Activated CD8-positive, alpha-beta memory T cell treated with anti-CD3 and anti-CD28 coated beads, Interleukin-2, amount 50 U/mL, for 48 hours (primary cell): ENCODE data around the gene RTN1.
A peak's percentile ranks its signal among the peaks of the same experiment; 100 is the strongest.

Experiments
- DNase-seq: peaks from one replicate; pipeline ENCODE4 v3.0.0-alpha.2; 2020

The RTN1 gene

GRCh38 chr14:59622631-59623030, 247.9 kb downstream of the RTN1 start:
- no peak for DNase-seq

GRCh38 chr14:59619061-59619460, 251.5 kb downstream of the RTN1 start:
- DNase-seq = no peak

- DNase-seq = no peak
Measured at GRCh38 chr14:59601056-59601455, 269.5 kb downstream of the RTN1 start.

GRCh38 chr14:59600211-59600945, 270.2 kb downstream of the RTN1 start:
- DNase-seq = no peak

- no peak for DNase-seq
Measured at GRCh38 chr14:59595071-59595470, 275.5 kb downstream of the RTN1 start.

GRCh38 chr14:59591641-59592370, 278.8 kb downstream of the RTN1 start:
- no peak for DNase-seq

- no peak for DNase-seq
Measured at GRCh38 chr14:59588101-59588500, 282.5 kb downstream of the RTN1 start.

- no peak for DNase-seq
Measured at GRCh38 chr14:59585891-59586554, 284.6 kb downstream of the RTN1 start.

GRCh38 chr14:59583755-59584154, 286.8 kb downstream of the RTN1 start:
- DNase-seq = no peak

GRCh38 chr14:59582845-59583509, 287.6 kb downstream of the RTN1 start:
- no peak for DNase-seq

- no peak for DNase-seq
Measured at GRCh38 chr14:59582161-59582560, 288.4 kb downstream of the RTN1 start.

- DNase-seq = no peak
Measured at GRCh38 chr14:59580911-59581310, 289.7 kb downstream of the RTN1 start.

GRCh38 chr14:59576332-59577294, 294.0 kb downstream of the RTN1 start, which contains the start of gene CCDC175:
TSS of gene CCDC175 (minus strand) at chr14:59576812. CDS start at chr14:59576775, 37 bp downstream.
- DNase-seq = peak; percentile 93

GRCh38 chr14:59570122-59570521, 300.5 kb downstream of the RTN1 start:
- no peak for DNase-seq

GRCh38 chr14:59566725-59567124, 303.9 kb downstream of the RTN1 start:
- DNase-seq = no peak

GRCh38 chr14:59566296-59566695, 304.3 kb downstream of the RTN1 start:
- no peak for DNase-seq

GRCh38 chr14:59565087-59565486, 305.5 kb downstream of the RTN1 start:
- no peak for DNase-seq

GRCh38 chr14:59564366-59564765, 306.2 kb downstream of the RTN1 start:
- no peak for DNase-seq

GRCh38 chr14:59547310-59547709, 323.3 kb downstream of the RTN1 start:
- no peak for DNase-seq
